A204.1 (cell line): ENCODE results near the gene ATP9A.
"Not testable (repeated sequence)": the region's sequence is repeated elsewhere in the genome, so short reads cannot be mapped to it uniquely, and the experiment has no call there.

Experiments used
- FAIRE-seq: peaks from 2 replicates; lab custom pipeline; 2012; peaks lifted over from hg19 to GRCh38; lab: Jason Lieb, UNC

ATP9A gene

GRCh38 chr20:51570739-51571459, 197.3 kb downstream of the ATP9A start:
- no peak for FAIRE-seq

- no peak for FAIRE-seq
These were observed 198.1 kb downstream of the ATP9A start for GRCh38 chr20:51569815-51570738.

- FAIRE-seq, result not testable (repeated sequence)
These were observed 199.7 kb downstream of the ATP9A start for GRCh38 chr20:51568533-51568932.

GRCh38 chr20:51567622-51568021, 200.6 kb downstream of the ATP9A start:
- no peak for FAIRE-seq

GRCh38 chr20:51566594-51566993, 201.6 kb downstream of the ATP9A start:
- no peak for FAIRE-seq

- FAIRE-seq, result peak; percentile 87
These were observed 202.7 kb downstream of the ATP9A start for GRCh38 chr20:51565298-51566144.

GRCh38 chr20:51563486-51564332, 204.5 kb downstream of the ATP9A start:
- no peak for FAIRE-seq

- no peak for FAIRE-seq
These were observed 205.1 kb downstream of the ATP9A start for GRCh38 chr20:51563174-51563485.

GRCh38 chr20:51562332-51563173, 205.6 kb downstream of the ATP9A start:
- peak; percentile 79 for FAIRE-seq

GRCh38 chr20:51562027-51562331, 206.2 kb downstream of the ATP9A start:
- no peak for FAIRE-seq

- FAIRE-seq, result no peak
These were observed 207.5 kb downstream of the ATP9A start for GRCh38 chr20:51560550-51561307.

- FAIRE-seq, result no peak
These were observed 208.1 kb downstream of the ATP9A start for GRCh38 chr20:51560042-51560441.

- no peak for FAIRE-seq
These were observed 213.5 kb downstream of the ATP9A start for GRCh38 chr20:51554538-51555165.

GRCh38 chr20:51553897-51554486, 214.2 kb downstream of the ATP9A start:
- no peak for FAIRE-seq

- FAIRE-seq, result no peak
These were observed 217.0 kb downstream of the ATP9A start for GRCh38 chr20:51551186-51551585.

- FAIRE-seq, result no peak
These were observed 218.7 kb downstream of the ATP9A start for GRCh38 chr20:51549474-51549873.

GRCh38 chr20:51547951-51548350, 220.2 kb downstream of the ATP9A start:
- FAIRE-seq, result no peak
